Sigmoid colon (tissue), 4 donors: Measurements from ENCODE around the gene PTPRO.

Experiments
- EP300 ChIP-seq, 4 donors: sonication (generic); formaldehyde crosslinking; IDR thresholded peaks; one replicate each; pipeline ENCODE4 v1.6.1; 2017; ENCODE audit warnings: antibody characterized with exemption in 4 of 4
- POLR2A ChIP-seq, 2 donors: fragments of 450-650 bp; IDR thresholded peaks; one replicate each; pipeline ENCODE4 v1.6.1; 2016; ENCODE audit warnings: antibody characterized with exemption in 2 of 2, mild to moderate bottlenecking in 2 of 2, moderate library complexity in 2 of 2

DNA sequence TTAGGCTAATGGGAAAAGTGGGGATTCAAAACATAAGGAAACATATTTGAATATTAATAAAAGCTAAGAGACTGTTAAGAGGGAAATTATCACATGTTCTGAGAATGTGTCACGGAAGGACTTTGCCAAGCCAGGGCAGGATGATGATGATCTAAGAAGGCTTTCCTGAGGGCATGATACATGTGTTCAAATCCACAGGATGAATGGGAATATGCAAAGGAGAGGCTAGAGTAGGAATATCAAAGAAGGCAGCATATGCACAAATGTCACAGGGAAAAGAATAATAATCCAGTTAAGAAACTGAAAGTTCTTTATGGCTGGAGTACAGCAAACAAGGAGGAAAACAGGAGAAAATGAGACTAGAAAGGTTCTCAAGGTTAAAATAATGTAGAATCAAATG, 107.0 kb downstream of the PTPRO start:
- TF ChIP-seq EP300 (IDR thresholded peaks at IDR 0.05): no peak
- TF ChIP-seq POLR2A (IDR thresholded peaks at IDR 0.05): no peak
